HG03103 (cell line): ENCODE results near the gene BMP8A.
"Not testable (repeated sequence)": the region's sequence is repeated elsewhere in the genome, so short reads cannot be mapped to it uniquely, and the experiment has no call there.

ENCODE experiments used
- ATAC-seq: cut with Tn5 transposase; IDR thresholded peaks from one replicate; pipeline ENCODE4 v1.9.1; 2021; ENCODE audit warnings: low read depth; ENCODE audit not compliant: unreplicated experiment

Gene BMP8A

DNA sequence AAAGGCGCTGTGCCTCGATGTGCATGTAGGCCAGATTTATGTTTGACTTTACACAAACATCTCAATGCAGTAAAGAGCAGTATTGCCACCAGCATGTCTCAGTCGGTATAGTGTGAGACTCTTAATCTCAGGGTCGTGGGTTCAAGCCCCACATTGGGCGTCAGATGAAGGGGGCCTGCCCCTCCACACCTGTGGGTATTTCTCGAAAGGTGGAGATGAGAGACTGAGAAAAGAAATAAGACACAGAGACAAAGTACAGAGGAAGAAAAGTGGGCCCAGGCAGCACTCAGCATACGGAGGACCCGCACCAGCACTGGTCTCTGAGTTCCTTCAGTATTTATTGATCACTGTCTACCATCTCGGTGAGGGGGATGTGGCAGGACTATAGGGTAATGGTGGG lies 13.0 kb downstream of the BMP8A start:
- ATAC-seq = not testable (repeated sequence)

DNA sequence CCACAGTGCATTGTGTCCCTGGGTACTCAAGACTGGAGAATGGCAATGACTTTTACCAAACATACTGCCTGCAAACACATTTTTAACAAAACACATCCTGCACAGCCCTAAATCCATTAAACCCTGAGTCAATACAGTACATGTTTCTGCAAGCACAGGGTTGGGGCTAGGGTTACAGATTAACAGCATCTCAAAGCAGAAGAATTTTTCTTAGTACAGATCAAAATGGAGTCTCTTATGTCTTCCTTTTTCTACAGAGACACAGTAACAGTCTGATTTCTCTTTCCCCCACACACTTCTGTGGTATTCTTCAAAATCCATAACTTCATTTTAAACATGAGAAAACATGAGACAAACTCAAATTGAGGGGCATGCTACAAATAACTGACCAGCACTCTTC lies 13.9 kb downstream of the BMP8A start:
- no peak for ATAC-seq

DNA sequence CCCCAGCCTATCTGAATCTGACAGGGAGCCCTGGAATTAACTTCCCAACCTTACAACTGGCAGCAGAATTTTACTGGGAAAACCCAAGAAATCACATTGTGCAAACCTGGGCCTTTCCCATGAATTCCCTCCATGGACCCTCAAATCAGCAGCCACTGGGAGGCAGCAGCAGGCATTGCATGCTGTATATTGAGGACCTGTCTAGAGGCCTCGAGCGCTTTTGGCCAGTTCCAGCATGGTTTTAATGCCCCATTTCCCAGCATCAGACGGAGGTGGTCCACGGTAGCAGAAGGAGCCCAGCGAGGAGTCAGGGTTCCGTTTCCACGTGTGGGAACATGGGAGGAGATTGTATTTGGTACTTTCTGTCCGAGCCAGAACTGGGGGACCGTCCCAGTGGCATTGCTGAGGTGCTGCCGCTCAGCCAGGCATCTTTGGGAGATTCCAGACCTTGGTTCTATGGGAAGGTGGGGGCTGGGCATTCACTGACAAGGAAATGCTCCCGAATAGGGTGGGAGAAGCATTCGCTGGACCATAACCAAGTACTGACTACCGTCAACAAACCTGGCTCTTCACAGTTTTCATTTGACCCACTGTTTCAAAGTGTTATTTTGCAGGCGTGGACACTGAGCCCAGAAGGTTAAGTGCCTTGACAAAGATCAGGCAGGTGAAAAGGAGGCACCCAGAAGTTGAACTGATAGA lies 15.9 kb downstream of the BMP8A start:
- ATAC-seq = no peak

DNA sequence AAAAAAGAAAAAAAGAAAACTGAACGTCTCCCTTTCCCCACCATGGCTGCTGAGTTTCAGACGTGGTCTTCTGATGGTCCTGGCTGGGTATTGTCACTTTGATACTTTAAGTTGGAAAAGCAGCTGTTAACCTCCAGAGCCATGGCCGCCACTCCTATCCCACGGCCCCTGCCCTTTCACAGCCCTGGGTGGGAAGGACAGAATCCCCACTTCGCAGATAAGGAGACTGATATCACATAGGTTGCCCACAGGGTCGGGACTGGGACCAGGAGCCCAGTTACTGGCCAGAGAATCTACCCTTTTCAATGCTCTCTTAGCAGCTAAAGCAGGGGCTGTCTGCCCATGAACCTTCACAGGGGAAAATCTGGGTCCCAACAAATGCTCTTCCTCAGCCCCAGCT lies 16.8 kb downstream of the BMP8A start:
- no peak for ATAC-seq

DNA sequence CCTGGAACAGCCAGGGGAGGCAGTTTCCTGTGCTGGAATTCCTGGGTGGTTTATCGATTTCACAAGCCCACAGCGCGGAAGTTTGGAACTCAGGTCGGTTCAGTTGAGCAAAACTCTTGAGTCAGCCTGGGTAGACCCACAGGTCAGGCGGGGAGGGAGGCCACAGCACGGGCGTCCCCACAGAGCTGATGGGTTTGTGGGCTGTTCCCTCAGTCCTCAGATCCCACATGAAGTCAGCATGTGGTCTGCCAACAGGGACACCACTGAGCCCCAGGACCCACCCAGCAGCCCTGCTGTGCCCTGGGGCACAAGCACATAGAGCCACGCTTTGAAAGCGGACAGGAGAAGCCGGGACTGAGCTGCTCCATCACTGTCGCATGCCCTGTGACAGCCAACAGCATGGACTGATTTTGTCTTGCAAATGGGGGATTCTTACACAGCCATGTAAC lies 17.4 kb downstream of the BMP8A start:
- ATAC-seq = no peak

DNA sequence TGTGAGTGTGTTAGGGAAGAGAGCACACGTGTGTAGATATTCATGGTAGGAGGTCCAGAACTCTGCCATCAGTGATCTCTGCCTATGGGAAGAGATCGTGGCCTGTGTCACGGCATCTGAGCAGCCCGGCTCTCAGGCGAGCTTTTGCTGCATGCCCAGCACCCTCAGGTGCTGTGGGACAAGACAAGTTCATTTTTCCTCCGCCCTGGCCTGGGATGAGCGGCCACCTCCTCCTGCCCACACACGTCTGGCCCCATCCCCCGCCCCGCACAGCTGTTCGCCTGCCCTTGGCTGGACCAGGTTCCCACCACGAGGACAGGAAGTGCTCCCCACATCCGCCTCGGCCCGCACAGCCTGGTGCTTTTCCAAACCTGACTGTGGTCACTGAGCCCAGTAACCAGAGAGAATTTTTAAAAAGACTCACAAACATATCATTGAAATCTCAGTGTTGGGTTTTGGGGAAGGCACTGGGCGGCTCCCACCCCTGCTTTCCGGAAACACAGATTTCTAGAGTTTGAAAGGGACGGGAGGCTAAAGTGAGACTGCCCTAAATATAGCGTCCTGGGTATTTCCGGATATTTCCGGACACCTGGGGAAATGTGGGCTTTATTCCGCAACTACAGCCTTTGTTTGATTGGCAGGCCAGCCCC lies 18.0 kb downstream of the BMP8A start:
- no peak for ATAC-seq

DNA sequence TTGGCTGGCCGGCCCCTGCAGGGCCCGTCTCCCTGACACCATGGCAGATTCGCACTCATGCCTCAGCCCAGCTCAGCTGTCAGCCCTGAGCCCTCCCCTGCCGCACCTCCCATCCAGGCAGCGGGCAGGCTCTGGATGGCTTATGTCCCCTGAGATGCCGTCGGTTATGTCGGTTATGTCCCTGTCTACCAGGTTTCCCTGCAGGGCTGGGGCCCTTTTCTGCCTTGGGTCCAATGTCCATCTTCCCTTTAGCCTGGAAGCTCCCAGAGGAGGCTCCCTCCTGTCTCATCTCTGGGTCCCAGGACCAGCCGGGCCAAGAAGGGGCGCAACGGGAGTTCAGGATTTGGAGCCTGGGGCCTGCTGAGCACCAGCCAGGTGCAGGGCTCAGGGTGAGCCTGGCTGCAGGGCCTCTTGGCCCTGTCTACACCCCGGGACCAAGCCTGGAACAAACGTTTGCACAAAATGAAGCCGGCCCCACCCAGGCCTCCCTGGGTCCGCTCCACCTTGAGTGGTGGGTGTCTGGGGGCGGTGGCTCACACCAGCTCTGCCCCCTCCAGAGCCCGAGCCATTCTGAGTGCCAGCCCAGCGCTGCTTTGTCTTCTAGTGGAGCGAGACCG lies 19.2 kb downstream of the BMP8A start:
- ATAC-seq = not testable (repeated sequence)

DNA sequence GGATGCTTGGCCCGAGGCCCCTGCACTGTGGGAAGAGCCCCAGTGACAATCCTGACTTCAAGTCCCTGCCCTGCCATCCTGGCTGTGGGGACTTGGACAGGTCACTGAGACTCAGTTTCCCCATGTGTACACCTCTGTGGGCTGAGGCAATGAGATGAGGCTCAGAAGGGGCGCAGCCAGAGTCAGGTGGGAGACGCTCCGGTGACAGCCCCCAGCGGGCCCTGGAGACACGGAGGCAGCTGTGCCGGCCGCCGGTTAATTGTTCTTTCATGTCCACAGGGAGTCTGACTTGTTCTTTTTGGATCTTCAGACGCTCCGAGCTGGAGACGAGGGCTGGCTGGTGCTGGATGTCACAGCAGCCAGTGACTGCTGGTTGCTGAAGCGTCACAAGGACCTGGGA lies 20.0 kb downstream of the BMP8A start:
- not testable (repeated sequence) for ATAC-seq

DNA sequence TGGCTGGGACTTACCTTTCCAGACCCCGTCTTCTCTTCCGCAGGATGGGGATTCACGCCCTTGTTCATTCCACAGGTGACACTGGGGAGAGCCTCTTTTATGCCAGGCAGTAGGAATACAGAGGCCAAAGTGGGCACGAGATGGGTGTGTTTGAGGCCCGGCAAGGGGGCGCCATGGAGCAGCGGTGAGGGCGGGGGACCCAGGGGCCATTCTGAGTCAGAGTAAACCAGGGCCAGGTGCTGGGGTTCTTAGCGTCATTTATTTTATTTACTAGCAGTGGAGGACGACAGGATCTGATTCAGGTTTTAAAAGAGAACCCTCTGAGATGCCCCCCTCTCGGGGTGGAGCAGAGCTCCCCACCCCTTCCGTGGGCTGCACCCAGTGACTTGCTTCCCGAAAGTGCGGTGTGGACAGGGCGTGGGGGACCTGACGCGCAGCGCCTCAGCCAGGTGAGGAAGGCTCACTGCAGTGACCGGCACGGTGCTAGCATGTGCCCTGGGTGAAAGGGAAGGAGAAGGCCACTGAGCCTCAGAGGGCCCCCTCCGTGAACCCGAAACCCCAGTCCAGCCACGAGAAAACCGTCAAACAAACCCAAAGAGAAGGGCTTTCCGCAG lies 20.9 kb downstream of the BMP8A start:
- ATAC-seq = not testable (repeated sequence)

DNA sequence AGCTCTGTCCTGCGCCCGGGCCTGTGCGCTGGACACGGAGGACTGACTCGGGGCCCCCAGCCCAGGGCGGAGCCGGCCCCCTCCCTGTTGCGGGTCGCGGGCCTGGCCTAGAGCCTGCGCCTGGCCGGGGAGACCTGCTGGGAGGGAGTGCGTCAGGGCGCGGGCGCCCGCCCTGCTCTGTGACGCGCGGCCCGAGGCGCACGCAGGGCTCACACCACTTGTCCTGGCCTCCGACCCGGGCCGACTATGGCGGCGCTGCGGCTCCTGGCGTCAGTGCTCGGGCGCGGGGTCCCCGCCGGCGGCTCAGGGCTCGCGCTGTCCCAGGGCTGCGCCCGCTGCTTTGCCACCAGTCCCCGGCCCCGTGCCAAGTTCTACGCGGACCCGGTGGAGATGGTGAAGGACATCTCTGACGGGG lies 23.3 kb downstream of the BMP8A start:
- not testable (repeated sequence) for ATAC-seq

DNA sequence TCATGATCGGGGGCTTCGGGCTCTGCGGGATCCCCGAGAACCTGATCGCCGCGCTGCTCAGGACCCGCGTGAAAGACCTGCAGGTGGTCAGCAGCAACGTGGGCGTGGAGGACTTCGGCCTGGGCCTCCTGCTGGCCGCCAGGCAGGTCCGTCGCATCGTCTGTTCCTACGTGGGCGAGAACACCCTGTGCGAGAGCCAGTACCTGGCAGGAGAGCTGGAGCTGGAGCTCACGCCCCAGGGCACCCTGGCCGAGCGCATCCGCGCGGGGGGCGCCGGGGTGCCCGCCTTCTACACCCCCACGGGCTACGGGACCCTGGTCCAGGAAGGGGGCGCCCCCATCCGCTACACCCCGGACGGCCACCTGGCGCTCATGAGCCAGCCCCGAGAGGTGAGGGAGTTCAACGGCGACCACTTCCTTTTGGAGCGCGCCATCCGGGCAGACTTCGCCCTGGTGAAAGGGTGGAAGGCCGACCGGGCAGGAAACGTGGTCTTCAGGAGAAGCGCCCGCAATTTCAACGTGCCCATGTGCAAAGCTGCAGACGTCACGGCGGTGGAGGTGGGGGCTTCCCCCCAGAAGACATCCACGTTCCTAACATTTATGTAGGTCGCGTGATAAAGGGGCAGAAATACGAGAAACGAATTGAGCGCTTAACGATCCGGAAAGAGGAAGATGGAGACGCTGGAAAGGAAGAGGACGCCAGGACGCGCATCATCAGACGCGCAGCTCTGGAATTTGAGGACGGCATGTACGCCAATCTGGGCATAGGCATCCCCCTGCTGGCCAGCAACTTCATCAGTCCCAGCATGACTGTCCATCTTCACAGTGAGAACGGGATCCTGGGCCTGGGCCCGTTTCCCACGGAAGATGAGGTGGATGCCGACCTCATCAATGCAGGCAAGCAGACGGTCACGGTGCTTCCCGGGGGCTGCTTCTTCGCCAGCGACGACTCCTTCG lies 24.0 kb downstream of the BMP8A start:
- not testable (repeated sequence) for ATAC-seq

DNA sequence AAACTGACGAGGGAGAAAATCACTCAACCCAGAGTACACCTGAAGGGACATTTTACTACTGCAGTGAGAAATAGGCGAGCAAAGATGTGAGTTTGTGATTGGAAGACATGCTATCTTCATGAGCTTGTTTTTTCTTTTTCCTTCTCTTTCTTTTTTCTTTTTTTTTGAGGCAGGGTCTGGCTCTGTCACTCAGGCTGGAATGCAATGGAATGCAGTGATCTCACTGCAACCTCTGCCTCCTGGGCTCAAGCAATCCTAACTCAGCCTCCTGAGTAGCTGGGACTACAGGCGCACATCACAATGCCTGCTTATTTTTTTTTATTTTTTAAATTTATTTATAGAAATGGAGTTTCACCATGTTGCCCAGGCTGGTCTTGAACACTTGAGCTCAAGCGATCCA lies 25.4 kb downstream of the BMP8A start:
- not testable (repeated sequence) for ATAC-seq

DNA sequence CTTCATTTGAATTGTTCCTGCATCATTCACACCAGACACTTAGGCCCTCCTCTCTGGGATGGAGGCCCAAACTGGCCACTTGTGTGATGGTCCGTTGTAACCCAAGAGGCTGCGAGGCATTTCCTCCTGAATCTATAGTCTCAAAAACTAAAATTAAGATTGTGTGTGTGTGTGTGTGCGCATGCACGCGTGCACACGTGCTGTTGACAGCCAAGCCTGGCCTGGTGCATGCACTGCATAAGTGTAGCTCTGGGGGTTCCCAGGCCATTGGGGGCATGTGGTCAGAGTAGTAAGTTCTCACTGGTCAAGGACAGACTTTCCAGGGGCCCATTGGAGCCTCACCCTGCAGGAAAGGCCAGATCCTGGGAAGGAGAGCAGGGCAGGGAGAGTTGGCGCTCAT lies 26.5 kb downstream of the BMP8A start:
- ATAC-seq = not testable (repeated sequence)

DNA sequence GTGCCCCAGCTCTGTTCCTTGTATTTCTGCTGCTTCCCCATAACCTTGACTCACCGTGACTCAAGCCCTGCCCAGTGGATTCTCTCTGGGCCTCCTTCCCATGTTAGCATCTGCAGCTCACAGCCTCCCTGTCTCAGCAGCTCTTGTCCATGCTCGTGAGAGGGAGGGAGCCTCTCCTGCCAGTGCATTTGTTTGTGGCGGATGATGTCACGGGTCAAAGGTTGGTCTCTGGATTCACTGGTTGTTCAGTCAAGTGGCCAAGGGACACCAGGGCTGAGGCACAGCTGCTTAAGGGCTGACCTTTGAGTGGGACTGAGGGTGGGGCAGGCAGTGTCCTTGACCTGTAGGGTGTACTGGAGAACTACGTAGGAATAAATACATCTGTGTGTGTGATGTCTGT lies 27.9 kb downstream of the BMP8A start:
- not testable (repeated sequence) for ATAC-seq

DNA sequence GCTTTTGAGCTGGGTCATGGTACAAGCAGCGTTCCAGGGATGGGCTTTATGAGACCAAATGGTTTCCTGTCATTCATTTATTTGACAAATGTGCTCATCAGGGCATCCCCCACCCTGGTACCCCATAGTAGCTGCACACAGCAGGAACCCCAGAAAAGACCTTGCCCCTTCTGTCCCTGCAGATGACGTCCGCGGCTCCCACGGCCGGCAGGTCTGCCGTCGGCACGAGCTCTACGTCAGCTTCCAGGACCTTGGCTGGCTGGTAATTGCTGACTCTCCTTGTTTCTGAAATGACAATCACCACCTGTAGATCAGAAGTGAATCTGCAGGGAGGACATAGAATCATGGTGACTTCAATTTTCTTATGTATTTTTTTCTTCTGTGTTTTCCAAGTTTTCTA lies 30.8 kb downstream of the BMP8A start:
- not testable (repeated sequence) for ATAC-seq

DNA sequence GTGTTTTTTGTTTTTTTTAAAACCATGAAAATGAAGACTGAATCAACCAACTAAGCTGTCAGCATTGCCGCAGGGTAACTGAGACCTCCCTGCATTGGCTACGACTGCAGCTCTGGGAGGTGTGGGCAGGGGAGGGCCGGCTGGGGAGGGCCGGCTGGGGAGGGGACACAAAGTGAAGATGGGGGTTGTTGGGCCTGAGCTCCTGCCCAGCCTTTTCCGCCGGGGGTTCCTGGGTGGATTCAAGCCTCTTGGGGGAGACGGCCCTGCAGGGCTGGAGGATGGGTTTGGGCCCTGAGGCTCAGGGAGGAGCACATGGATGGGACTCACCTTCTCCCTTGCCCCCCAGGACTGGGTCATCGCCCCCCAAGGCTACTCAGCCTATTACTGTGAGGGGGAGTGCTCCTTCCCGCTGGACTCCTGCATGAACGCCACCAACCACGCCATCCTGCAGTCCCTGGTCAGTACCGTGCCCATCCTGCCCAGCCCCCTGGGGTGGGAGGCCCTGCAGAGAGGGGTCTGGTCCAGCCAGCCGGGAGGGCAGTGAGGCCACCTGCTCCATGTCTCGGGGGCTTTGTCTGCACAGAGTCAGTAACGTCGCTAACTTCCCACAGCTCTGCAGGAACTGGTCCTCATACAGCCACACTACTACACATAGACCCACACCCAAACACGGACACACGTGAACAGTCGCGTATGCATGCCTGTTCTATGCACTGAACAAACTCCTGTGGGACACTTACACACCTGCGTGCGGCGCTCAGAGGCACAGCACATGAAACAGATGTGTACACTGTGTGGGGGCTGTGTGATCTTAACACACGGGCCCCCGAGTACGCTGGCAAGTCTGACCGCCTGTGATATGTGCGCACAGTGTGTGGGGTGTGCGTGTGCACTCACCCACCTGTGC lies 31.5 kb downstream of the BMP8A start:
- no peak for ATAC-seq

DNA sequence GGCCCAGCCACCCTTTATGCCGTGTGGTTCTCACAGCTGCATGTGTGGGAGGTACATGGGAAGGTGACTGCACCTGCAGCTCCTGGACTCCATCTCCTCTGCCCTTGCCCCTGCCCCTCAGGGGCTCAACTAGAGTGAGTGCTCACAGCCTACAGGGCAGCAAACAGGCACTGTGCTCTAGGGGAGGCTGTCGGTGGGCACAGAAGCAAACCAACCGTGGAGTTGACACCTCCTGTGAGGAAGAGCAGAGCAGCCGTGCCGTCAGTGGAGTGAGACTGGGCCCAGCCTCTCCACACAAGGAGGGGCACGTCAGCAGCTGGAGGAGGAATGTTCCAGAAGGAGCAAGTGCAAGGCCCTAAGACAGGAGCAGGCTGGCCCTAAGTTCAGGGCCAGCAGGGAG lies 32.7 kb downstream of the BMP8A start:
- ATAC-seq = no peak

DNA sequence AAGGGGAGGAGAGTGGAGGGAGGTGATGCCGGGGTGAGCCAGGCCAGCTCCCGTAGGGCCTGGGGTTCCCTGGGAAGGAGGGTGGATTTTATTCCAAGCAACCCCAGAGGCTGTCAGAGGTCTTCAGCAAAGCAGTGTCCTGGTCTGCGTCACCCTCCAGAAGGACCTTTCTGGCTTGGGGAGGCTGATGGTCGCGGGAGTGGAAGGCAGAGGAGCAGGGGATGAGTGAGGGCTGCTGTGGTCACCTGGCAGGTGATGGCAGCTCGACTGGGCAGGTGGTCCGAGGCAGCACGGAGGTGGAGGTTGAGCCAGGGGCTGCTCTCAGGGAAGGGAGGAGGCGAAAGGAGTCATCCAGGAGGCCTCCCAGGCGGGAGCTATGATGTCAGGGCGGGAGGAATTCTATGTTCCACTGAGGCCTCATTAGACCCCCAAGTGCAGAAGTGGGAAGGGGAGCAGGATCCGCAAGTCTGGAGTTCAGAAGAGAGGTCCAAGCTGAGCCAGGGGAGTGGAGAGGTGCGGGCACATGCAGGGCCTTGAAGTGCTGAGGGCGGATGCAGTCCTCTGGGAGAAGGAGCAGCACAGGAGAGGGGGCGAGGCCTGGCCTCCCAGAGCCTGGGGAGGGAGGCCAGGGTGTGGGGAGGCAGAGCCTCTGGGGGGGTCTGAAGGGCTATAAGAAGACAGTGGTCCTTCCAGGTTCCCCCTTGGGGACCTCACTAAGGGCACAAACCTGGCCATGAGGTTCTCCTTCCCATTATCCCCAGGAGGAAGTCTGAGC lies 33.3 kb downstream of the BMP8A start:
- ATAC-seq = no peak
